Erythroblast (primary cell): ENCODE results near the gene PCDHA5.

ENCODE experiments used
- GATA1 ChIP-seq: IDR thresholded peaks from 2 replicates; pipeline ENCODE4 v1.6.1; 2011; ENCODE audit warnings: low read depth, mild to moderate bottlenecking, control low read depth, low read length, moderate library complexity
- POLR2A ChIP-seq: IDR thresholded peaks from 2 replicates; pipeline ENCODE4 v1.6.1; 2011; ENCODE audit warnings: mild to moderate bottlenecking, low read length

- TF ChIP-seq POLR2A = no peak
- TF ChIP-seq GATA1 = no peak
Observed at GRCh38 chr5:140802781-140803271, 18.6 kb upstream of the PCDHA5 start.
